GM23248 (cell line): Measurements from ENCODE around the gene TMEM51. TPM values are rescaled to one million over a fixed set of nuclear protein-coding genes. Genes with fewer than 3 reads are reported as not detected.

Source experiments
- DNase-seq: peaks from one replicate; pipeline ENCODE4 v3.0.0-alpha.2; 2015
- H2AFZ ChIP-seq: fragments of 200-600 bp; sonication (generic); 2 replicates; pipeline ENCODE4 v1.6.1; 2016; ENCODE audit warnings: antibody characterized with exemption
- H3F3A ChIP-seq: fragments of 200-600 bp; sonication (generic); 2 replicates; pipeline ENCODE4 v1.6.1; 2016; ENCODE audit warnings: mild to moderate bottlenecking, antibody characterized with exemption, mixed run types; ENCODE audit not compliant: insufficient read depth
- H3K27ac ChIP-seq: fragments of 200-600 bp; sonication (generic); 2 replicates; pipeline ENCODE4 v1.5.1; 2016; ENCODE audit warnings: mild to moderate bottlenecking
- H3K27me3 ChIP-seq: fragments of 200-600 bp; sonication (generic); replicated peaks from 2 replicates; pipeline ENCODE4 v1.6.1; 2016; ENCODE audit warnings: mild to moderate bottlenecking; ENCODE audit not compliant: insufficient read depth
- H3K36me3 ChIP-seq: fragments of 200-600 bp; sonication (generic); 2 replicates; pipeline ENCODE4 v1.6.1; 2016; ENCODE audit warnings: low read depth, mild to moderate bottlenecking
- H3K4me1 ChIP-seq: fragments of 200-600 bp; sonication (generic); 2 replicates; pipeline ENCODE4 v1.6.1; 2016; ENCODE audit warnings: mild to moderate bottlenecking; ENCODE audit not compliant: insufficient read depth
- H3K4me2 ChIP-seq: fragments of 200-600 bp; sonication (generic); one replicate; pipeline ENCODE4 v1.6.1; 2016; ENCODE audit warnings: mild to moderate bottlenecking; ENCODE audit not compliant: unreplicated experiment
- H3K4me3 ChIP-seq: fragments of 200-600 bp; sonication (generic); 2 replicates; pipeline ENCODE4 v1.5.1; 2016; ENCODE audit warnings: mild to moderate bottlenecking
- H3K79me2 ChIP-seq: fragments of 200-600 bp; sonication (generic); 2 replicates; pipeline ENCODE4 v1.6.1; 2016; ENCODE audit warnings: mild to moderate bottlenecking; ENCODE audit not compliant: insufficient read depth
- H3K9ac ChIP-seq: fragments of 200-600 bp; sonication (generic); 2 replicates; pipeline ENCODE4 v1.6.1; 2016; ENCODE audit warnings: mild to moderate bottlenecking
- H3K9me2 ChIP-seq: fragments of 200-600 bp; sonication (generic); 2 replicates; pipeline ENCODE4 v1.6.1; 2016; ENCODE audit warnings: mixed run types, mild to moderate bottlenecking, moderate library complexity; ENCODE audit not compliant: insufficient read depth
- H3K9me3 ChIP-seq: fragments of 200-600 bp; sonication (generic); one replicate; pipeline ENCODE4 v1.6.1; 2017; ENCODE audit warnings: low read depth
- H4K20me1 ChIP-seq: fragments of 200-600 bp; sonication (generic); 2 replicates; pipeline ENCODE4 v1.6.0; 2016; ENCODE audit not compliant: insufficient read depth
- EZH2 ChIP-seq: fragments of 200-600 bp; sonication (generic); IDR thresholded peaks from 2 replicates; pipeline ENCODE4 v1.6.1; 2018; ENCODE audit warnings: antibody characterized with exemption, mild to moderate bottlenecking; ENCODE audit not compliant: insufficient read depth, poor library complexity, severe bottlenecking
- EZH2phosphoT487 ChIP-seq: fragments of 200-600 bp; sonication (generic); IDR thresholded peaks from 2 replicates; pipeline ENCODE4 v1.6.1; 2018; ENCODE audit warnings: antibody characterized with exemption, moderate library complexity, mild to moderate bottlenecking, low read depth; ENCODE audit not compliant: insufficient read depth
- WGBS, 2 experiments: methylation state at CpG; one replicate each; pipeline ENCODE4 v1.1.6; 2015 to 2017; ENCODE audit warnings: low lambda C conversion rate in 2 of 2, low coverage in 1 of 2; ENCODE audit errors: missing lambda C conversion rate in 2 of 2; 5-methylcytosine and 5-hydroxymethylcytosine counted together
- in situ Hi-C: fragments of 300-500 bp; cut with MboI; formaldehyde crosslinking; loops from 2 replicates; pipeline ENCODE4 v1.15.0; 2020
- polyA plus RNA-seq: library from polyadenylated mRNA; unstranded; fragments of >200 nt; fragmentation: Nextera tagmentation; extraction: Ambion mirVana; gene quantifications from 2 replicates; pipeline ENCODE4 v1.2.1, GENCODE V29; 2016
- total RNA-seq: library from RNA; depleted of rRNA; stranded (reverse); fragments of >200 nt; shearing (Covaris generic); gene quantifications from 2 replicates; pipeline ENCODE4 v1.2.3, GENCODE V29; 2014

Gene TMEM51
- total and polyA plus RNA-seq, 2 experiments from 2014 or later: 0.54 to 0.55 TPM

DNA sequence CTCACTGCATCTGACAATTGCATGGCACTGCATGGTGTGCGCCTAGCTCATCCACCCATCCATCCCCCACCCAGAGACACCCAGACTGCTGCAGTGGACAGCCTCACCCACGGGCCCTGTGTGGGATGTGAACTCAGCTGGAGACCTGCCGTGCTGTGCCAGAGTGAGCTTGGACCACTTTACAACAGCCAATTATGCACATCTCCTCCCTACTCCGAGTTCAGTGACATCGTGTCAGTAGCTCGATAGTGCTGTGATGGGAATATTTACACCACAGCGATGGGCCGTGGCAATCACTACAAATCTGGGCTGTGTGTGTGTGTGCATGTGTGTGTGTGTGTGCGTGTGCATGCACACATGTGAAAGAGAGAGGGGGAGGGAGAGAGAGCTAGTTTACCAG is 42.5 kb downstream of the TMEM51 start:
- Histone ChIP-seq H3K79me2 (no peaks in the 10 kb centered on the region), H3K9me2 (no peaks in the 10 kb centered on the region), H3F3A (peaks cover 8% of the 10 kb centered on the region; the same call in 1 of the 2 replicates), H3K4me2 (no peak overlapping the region), H3K36me3 (no peaks in the 10 kb centered on the region), H3K9ac (no peak overlapping the region), H3K9me3 (no peaks in the 10 kb centered on the region), H4K20me1 (no peaks in the 10 kb centered on the region), H3K27ac (no peak overlapping the region), H3K4me3 (no peak overlapping the region), H2AFZ (no peak overlapping the region), H3K4me1 (peaks cover 8% of the 10 kb centered on the region), H3K27me3 (no peaks in the 10 kb centered on the region)
- TF ChIP-seq EZH2 (no peak), EZH2phosphoT487 (no peak)
- in situ Hi-C loops: no loop called here
- DNase-seq: no peak
- 79 to 82% methylated on average over 9 of the region's 9 CpGs for WGBS, 2 experiments

DNA sequence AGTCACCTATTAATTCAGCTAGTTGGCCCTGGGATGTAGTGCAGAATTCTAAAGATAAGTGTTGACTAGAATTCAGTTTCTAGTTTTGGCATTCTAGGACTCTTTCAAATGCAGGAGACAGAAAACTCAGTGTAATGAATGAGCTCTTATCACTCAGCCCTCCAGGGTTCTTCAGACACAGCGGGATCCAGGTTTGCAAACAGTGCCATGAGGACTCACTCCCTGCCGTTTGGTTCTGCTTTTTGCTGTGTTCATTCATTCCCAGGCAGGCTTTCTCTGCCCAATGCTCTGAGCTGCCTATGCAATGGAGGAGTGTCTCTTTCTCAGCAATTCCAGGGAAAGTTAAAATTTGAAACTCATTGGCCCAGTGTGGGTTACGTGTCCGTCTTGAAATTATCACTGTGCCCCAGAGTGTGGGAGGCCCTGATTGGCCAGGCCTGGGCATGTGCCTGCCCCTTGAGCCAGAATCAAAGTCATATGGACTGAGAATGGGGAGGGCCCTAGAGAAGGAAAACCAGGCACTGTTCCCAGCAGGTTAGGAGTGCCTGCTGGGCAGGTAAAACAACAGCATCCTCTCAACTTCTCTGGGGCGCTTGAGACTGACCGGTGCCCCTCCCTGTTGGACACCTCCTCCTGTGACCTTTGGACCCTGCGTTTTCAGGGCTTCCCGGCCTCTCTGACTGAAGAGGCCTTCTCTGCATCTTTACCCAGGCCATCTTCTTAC is 43.4 kb downstream of the TMEM51 start:
- no peaks in the 10 kb centered on the region for H3K9me3 ChIP-seq
- H3K27ac ChIP-seq: no peak overlapping the region
- no peak overlapping the region for H2AFZ ChIP-seq
- H3K36me3 ChIP-seq: no peaks in the 10 kb centered on the region
- peaks cover 8% of the 10 kb centered on the region for H3K4me1 ChIP-seq
- no peaks in the 10 kb centered on the region for H4K20me1 ChIP-seq
- no peak overlapping the region for H3K9ac ChIP-seq
- H3K9me2 ChIP-seq: no peaks in the 10 kb centered on the region
- TF ChIP-seq EZH2phosphoT487: no peak
- no peak for DNase-seq
- WGBS, 2 experiments: 82 to 86% methylated on average over 8 of the region's 8 CpGs
- no peaks in the 10 kb centered on the region for H3K79me2 ChIP-seq
- no peak overlapping the region for H3K4me2 ChIP-seq
- no peaks in the 10 kb centered on the region for H3K27me3 ChIP-seq
- in situ Hi-C loops: no loop called here
- H3F3A ChIP-seq: peaks cover 8% of the 10 kb centered on the region; the same call in 1 of the 2 replicates
- no peak overlapping the region for H3K4me3 ChIP-seq

DNA sequence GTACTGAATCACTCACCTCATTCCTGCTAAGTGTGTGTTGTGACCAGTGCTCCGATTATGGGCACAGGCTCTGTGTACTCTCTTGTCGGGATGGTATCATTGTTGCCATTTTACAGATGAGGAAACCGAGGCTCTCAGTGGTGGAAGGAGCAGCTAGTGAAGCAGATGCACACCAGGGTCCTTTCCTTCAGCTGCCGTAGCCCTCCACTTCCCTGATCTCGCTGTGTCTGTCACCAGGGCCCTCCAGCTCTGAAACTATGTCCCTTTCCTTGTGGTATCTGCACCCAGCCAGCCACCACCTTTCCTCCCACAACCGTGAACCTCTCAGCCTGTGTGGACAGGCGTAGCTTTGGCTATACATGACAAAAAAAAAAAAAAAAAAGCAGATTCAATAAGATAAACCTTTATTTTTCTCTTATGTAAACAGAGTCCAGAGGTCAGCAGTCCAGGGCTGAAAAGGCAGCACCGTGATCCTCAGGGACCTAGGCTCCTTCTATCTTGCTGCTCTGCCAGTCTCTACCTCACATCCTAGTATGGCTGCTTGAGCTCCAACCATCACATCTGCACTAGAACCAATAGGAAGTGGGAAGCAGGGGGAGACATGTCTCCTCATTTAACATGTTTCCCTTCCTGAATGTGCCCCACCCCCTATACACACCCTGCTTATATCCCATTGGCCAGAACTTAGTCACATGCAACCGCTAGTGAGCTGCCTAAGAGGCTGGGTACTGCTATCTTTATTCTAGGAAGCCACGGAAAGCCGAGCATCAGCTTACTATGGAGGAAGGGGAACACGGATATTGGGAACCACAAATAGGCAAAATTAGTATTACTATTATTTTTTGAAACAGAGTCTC is 44.3 kb downstream of the TMEM51 start:
- no peak for DNase-seq

DNA sequence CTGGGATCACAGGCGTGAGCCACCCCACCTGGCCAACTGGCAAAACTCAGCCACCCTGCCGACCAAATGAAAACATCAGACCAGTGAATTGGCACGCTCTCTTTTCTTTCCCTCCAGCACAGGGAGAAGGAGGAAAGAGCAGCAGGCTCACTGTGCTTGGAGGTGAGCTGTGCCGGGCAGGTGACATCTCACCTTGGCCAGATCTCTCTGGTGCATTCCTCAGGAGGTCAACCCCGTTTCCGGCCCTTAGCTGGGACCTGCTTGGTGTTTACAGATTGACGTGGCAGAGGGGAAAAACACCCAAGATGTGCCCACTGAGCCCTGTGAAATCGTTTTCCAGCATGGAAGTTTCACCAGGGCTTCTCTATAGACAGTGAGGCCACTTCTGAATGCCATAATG is 45.1 kb downstream of the TMEM51 start:
- in situ Hi-C loops: no loop called here
- H3K36me3 ChIP-seq: no peaks in the 10 kb centered on the region
- H3K9me3 ChIP-seq: no peaks in the 10 kb centered on the region
- no peak overlapping the region for H3K9ac ChIP-seq
- WGBS, 2 experiments: 87 to 91% methylated on average over 8 of the region's 8 CpGs
- H3K4me3 ChIP-seq: no peak overlapping the region
- H3K4me1 ChIP-seq: peaks cover 8% of the 10 kb centered on the region
- no peaks in the 10 kb centered on the region for H3K79me2 ChIP-seq
- H3K27ac ChIP-seq: no peak overlapping the region
- no peaks in the 10 kb centered on the region for H4K20me1 ChIP-seq
- peaks cover 8% of the 10 kb centered on the region; the same call in 1 of the 2 replicates for H3F3A ChIP-seq
- no peak for DNase-seq
- H3K27me3 ChIP-seq: no peaks in the 10 kb centered on the region
- H3K9me2 ChIP-seq: no peaks in the 10 kb centered on the region
- H2AFZ ChIP-seq: no peak overlapping the region
- no peak overlapping the region for H3K4me2 ChIP-seq
- TF ChIP-seq EZH2phosphoT487: no peak
- TF ChIP-seq EZH2: no peak

More for the DNA sequence above, 44.3 kb downstream of the TMEM51 start:
- Histone ChIP-seq H3K4me3 (no peak overlapping the region), H3K9me3 (no peaks in the 10 kb centered on the region), H3K27me3 (no peaks in the 10 kb centered on the region), H3K9ac (no peak overlapping the region), H4K20me1 (no peaks in the 10 kb centered on the region), H3K9me2 (no peaks in the 10 kb centered on the region), H3K4me1 (peaks cover 8% of the 10 kb centered on the region), H3K4me2 (no peak overlapping the region), H3K79me2 (no peaks in the 10 kb centered on the region), H3K27ac (no peak overlapping the region), H3F3A (peaks cover 8% of the 10 kb centered on the region; the same call in 1 of the 2 replicates), H2AFZ (no peak overlapping the region), H3K36me3 (no peaks in the 10 kb centered on the region)
- 94% methylated on average over 12 of the region's 12 CpGs for WGBS, 2 experiments
- in situ Hi-C loops: no loop called here
- no peak for TF ChIP-seq EZH2phosphoT487
